HEK293 (cell line): ENCODE data around the gene TSHZ3.

ENCODE experiments used
- CTCF ChIA-PET: fragments of 350-600 bp; formaldehyde crosslinking; extraction: SDS; loops from one replicate; lab custom pipeline; 2021; ENCODE audit warnings: antibody characterized with exemption; lab: Yijun Ruan, JAX
- POLR2A ChIA-PET: fragments of 300-600 bp; formaldehyde crosslinking; extraction: SDS; loops from one replicate; lab custom pipeline; 2020; ENCODE audit warnings: antibody characterized with exemption, inconsistent platforms; lab: Yijun Ruan, JAX
- H3K27ac ChIP-seq: fragments of 200-500 bp; sonication (Bioruptor generic); 2 replicates; pipeline ENCODE4 v1.5.1; 2014; ENCODE audit warnings: low read depth, low read length, control low read depth, inconsistent platforms; ENCODE audit errors: extremely low read depth
- H3K36me3 ChIP-seq, 2 experiments: fragments of 200-500 bp in 1 of 2; sonication (Bioruptor generic) in 1 of 2; 1 replicate in 1 of 2; 2 replicates in 1 of 2; pipeline ENCODE4 v1.5.1; 2014 to 2017; ENCODE audit warnings: inconsistent platforms in 2 of 2, low read length in 2 of 2; ENCODE audit not compliant: control insufficient read depth in 2 of 2, insufficient read depth in 1 of 2
- H3K4me1 ChIP-seq: fragments of 200-500 bp; sonication (Bioruptor generic); 2 replicates; pipeline ENCODE4 v1.5.1; 2014; ENCODE audit warnings: mild to moderate bottlenecking, low read length, inconsistent platforms; ENCODE audit not compliant: control insufficient read depth, insufficient read depth
- H3K4me3 ChIP-seq: 2 replicates; pipeline ENCODE4 v1.5.1; 2011; ENCODE audit warnings: low read depth, mild to moderate bottlenecking, control low read depth, low read length, moderate library complexity
- H3K9me3 ChIP-seq: fragments of 200-500 bp; sonication (Bioruptor generic); 2 replicates; pipeline ENCODE4 v1.5.1; 2014; ENCODE audit warnings: low read depth, low read length, inconsistent platforms; ENCODE audit not compliant: control insufficient read depth, insufficient read depth
- GLIS2 ChIP-seq: fragments of 450-650 bp; formaldehyde crosslinking; IDR thresholded peaks from 2 replicates; pipeline ENCODE4 v1.5.1; 2016; ENCODE audit warnings: missing biosample characterization, missing genetic modification characterization
- HOXD13 ChIP-seq: sonication (generic); formaldehyde crosslinking; IDR thresholded peaks from 2 replicates; pipeline ENCODE4 v1.8.0; 2022; ENCODE audit warnings: missing genetic modification reagents, borderline replicate concordance
- KLF17 ChIP-seq: fragments of 450-650 bp; formaldehyde crosslinking; IDR thresholded peaks from 2 replicates; pipeline ENCODE4 v1.5.1; 2016; ENCODE audit warnings: missing biosample characterization, missing genetic modification characterization
- REPIN1 ChIP-seq: fragments of 450-650 bp; formaldehyde crosslinking; IDR thresholded peaks from 2 replicates; pipeline ENCODE4 v1.5.1; 2017; ENCODE audit warnings: missing biosample characterization, missing genetic modification characterization, low read depth
- ZIC2 ChIP-seq: fragments of 450-650 bp; formaldehyde crosslinking; IDR thresholded peaks from 2 replicates; pipeline ENCODE4 v1.5.1; 2016; ENCODE audit warnings: missing biosample characterization, missing genetic modification characterization
- ZNF114 ChIP-seq: fragments of 450-650 bp; formaldehyde crosslinking; IDR thresholded peaks from 2 replicates; pipeline ENCODE4 v1.5.0; 2017; ENCODE audit warnings: missing biosample characterization, missing genetic modification characterization
- ZNF155 ChIP-seq: fragments of 450-650 bp; formaldehyde crosslinking; IDR thresholded peaks from 2 replicates; pipeline ENCODE4 v1.5.1; 2016; ENCODE audit warnings: missing biosample characterization, missing genetic modification characterization
- ZNF184 ChIP-seq: fragments of 450-650 bp; IDR thresholded peaks from 2 replicates; pipeline ENCODE4 v1.5.1; 2018; ENCODE audit warnings: missing biosample characterization, mild to moderate bottlenecking, missing genetic modification characterization
- ZNF2 ChIP-seq: fragments of 450-650 bp; formaldehyde crosslinking; IDR thresholded peaks from 2 replicates; pipeline ENCODE4 v1.5.1; 2016; ENCODE audit warnings: missing biosample characterization, missing genetic modification characterization
- ZNF214 ChIP-seq: fragments of 450-650 bp; formaldehyde crosslinking; IDR thresholded peaks from 2 replicates; pipeline ENCODE4 v1.5.1; 2017; ENCODE audit warnings: missing biosample characterization, mild to moderate bottlenecking, missing genetic modification characterization, borderline replicate concordance
- ZNF26 ChIP-seq: fragments of 450-650 bp; formaldehyde crosslinking; IDR thresholded peaks from 2 replicates; pipeline ENCODE4 v1.5.1; 2016; ENCODE audit warnings: missing biosample characterization, missing genetic modification characterization
- ZNF274 ChIP-seq, 2 experiments: fragments of 200-500 bp in 1 of 2; fragments of 450-650 bp in 1 of 2; sonication (Bioruptor generic) in 1 of 2; formaldehyde crosslinking in 1 of 2; IDR thresholded peaks; 2 replicates each; pipeline versions ENCODE4 v1.5.1 to v1.6.1; 2014 to 2016; ENCODE audit warnings: borderline replicate concordance in 1 of 2, inconsistent platforms in 1 of 2, low read length in 1 of 2, missing biosample characterization in 1 of 2, missing genetic modification characterization in 1 of 2
- ZNF311 ChIP-seq: fragments of 450-650 bp; formaldehyde crosslinking; IDR thresholded peaks from 2 replicates; pipeline ENCODE4 v1.5.1; 2017; ENCODE audit warnings: missing biosample characterization, missing genetic modification characterization, borderline replicate concordance
- ZNF366 ChIP-seq: fragments of 450-650 bp; formaldehyde crosslinking; conservative IDR thresholded peaks from 2 replicates; pipeline ENCODE4 v1.5.1; 2016; ENCODE audit warnings: missing biosample characterization, missing genetic modification characterization
- ZNF391 ChIP-seq: fragments of 450-650 bp; formaldehyde crosslinking; IDR thresholded peaks from 2 replicates; pipeline ENCODE4 v1.5.1; 2016; ENCODE audit warnings: low read depth, missing biosample characterization, missing genetic modification characterization, borderline replicate concordance
- ZNF488 ChIP-seq: fragments of 450-650 bp; formaldehyde crosslinking; IDR thresholded peaks from 2 replicates; pipeline ENCODE4 v1.5.1; 2016; ENCODE audit warnings: missing biosample characterization, missing genetic modification characterization
- ZNF529 ChIP-seq: fragments of 450-650 bp; formaldehyde crosslinking; IDR thresholded peaks from 2 replicates; pipeline ENCODE4 v1.5.1; 2017; ENCODE audit warnings: missing genetic modification characterization, missing biosample characterization; ENCODE audit not compliant: insufficient replicate concordance
- ZNF560 ChIP-seq: fragments of 450-650 bp; formaldehyde crosslinking; IDR thresholded peaks from 2 replicates; pipeline ENCODE4 v1.5.1; 2017; ENCODE audit warnings: missing biosample characterization, missing genetic modification characterization, borderline replicate concordance
- ZNF580 ChIP-seq: fragments of 450-650 bp; formaldehyde crosslinking; IDR thresholded peaks from 2 replicates; pipeline ENCODE4 v1.5.1; 2016; ENCODE audit warnings: missing biosample characterization, missing genetic modification characterization
- ZNF645 ChIP-seq: fragments of 450-650 bp; formaldehyde crosslinking; IDR thresholded peaks from 2 replicates; pipeline ENCODE4; 2016; ENCODE audit warnings: missing biosample characterization, missing genetic modification characterization
- ZNF747 ChIP-seq: fragments of 450-650 bp; formaldehyde crosslinking; IDR thresholded peaks from 2 replicates; pipeline ENCODE4 v1.5.1; 2016; ENCODE audit warnings: missing biosample characterization, missing genetic modification characterization
- ZNF792 ChIP-seq: fragments of 450-650 bp; formaldehyde crosslinking; IDR thresholded peaks from 2 replicates; pipeline ENCODE4 v1.5.1; 2016; ENCODE audit warnings: missing biosample characterization, missing genetic modification characterization
- ZSCAN5A ChIP-seq: fragments of 450-650 bp; formaldehyde crosslinking; IDR thresholded peaks from 2 replicates; pipeline ENCODE4 v1.5.1; 2016; ENCODE audit warnings: missing biosample characterization, missing genetic modification characterization

Gene TSHZ3

GRCh38 chr19:31277516-31277915 is 71.7 kb downstream of the TSHZ3 start:
- no peak for TF ChIP-seq ZNF580 (tag by site-specific recombination)
- no peak for TF ChIP-seq ZIC2 (tag by site-specific recombination)
- TF ChIP-seq ZSCAN5A, result no peak
- no peak for TF ChIP-seq ZNF391
- no peak for TF ChIP-seq ZNF366
- no peak for TF ChIP-seq ZNF155 (tag by site-specific recombination)
- TF ChIP-seq ZNF645 (tag by site-specific recombination), result no peak
- no peak for TF ChIP-seq ZNF274 (IDR thresholded peaks at IDR 0.05; ENCODE audit: low read length)
- no peak for TF ChIP-seq ZNF274 (tag by site-specific recombination; IDR thresholded peaks at IDR 0.05; ENCODE audit: borderline replicate concordance)
- TF ChIP-seq HOXD13 (CRISPR knock-in tag), result no peak
- TF ChIP-seq ZNF184 (tag by site-specific recombination), result no peak
- no peak for TF ChIP-seq ZNF214
- no peak overlapping the region for H3K4me3 ChIP-seq
- ChIA-PET POLR2A (no interaction called here), CTCF (interaction anchor here (0.6 kb wide), 1 partner anchor 553 kb away, joined by 3 read pairs; no protein-coding TSS in a partner anchor)
- H3K4me1 ChIP-seq, result peaks cover 27% of the 10 kb centered on the region
- no peaks in the 10 kb centered on the region for H3K9me3 ChIP-seq
- H3K27ac ChIP-seq, result no peak overlapping the region
- H3K36me3 ChIP-seq, result peaks cover 12 to 38% of the 10 kb centered on the region in 2 experiments; a peak in 2 of 3 replicates

GRCh38 chr19:31276831-31277230 is 72.4 kb downstream of the TSHZ3 start:
- Histone ChIP-seq H3K4me1 (peaks cover 31% of the 10 kb centered on the region), H3K9me3 (no peaks in the 10 kb centered on the region), H3K36me3 (peaks cover 12 to 38% of the 10 kb centered on the region in 2 experiments; a peak in 2 of 3 replicates), H3K4me3 (no peak overlapping the region), H3K27ac (no peak overlapping the region)
- TF ChIP-seq ZNF2 (tag by site-specific recombination), result no peak
- no peak for TF ChIP-seq ZNF26 (tag by site-specific recombination)
- TF ChIP-seq ZNF311 (tag by site-specific recombination), result no peak
- TF ChIP-seq ZNF114, result no peak
- TF ChIP-seq GLIS2 (tag by site-specific recombination), result no peak
- no peak for TF ChIP-seq ZNF488
- CTCF ChIA-PET, result no interaction called here
- POLR2A ChIA-PET, result no interaction called here

GRCh38 chr19:31275068-31275334 is 74.2 kb downstream of the TSHZ3 start:
- Histone ChIP-seq H3K4me1 (peaks cover 30% of the 10 kb centered on the region), H3K36me3 (peaks cover 12 to 38% of the 10 kb centered on the region in 2 experiments; a peak in 2 of 3 replicates), H3K9me3 (no peaks in the 10 kb centered on the region), H3K27ac (no peak overlapping the region), H3K4me3 (no peak overlapping the region)
- POLR2A ChIA-PET, result no interaction called here
- CTCF ChIA-PET, result interaction anchor here (0.7 to 1.6 kb wide), 2 partner anchors 26 to 221 kb away, joined by 3 to 5 read pairs; no protein-coding TSS in a partner anchor
- TF ChIP-seq KLF17 (tag by site-specific recombination) (no peak), ZNF747 (tag by site-specific recombination) (no peak), ZNF529 (tag by site-specific recombination) (no peak), ZNF560 (tag by site-specific recombination) (no peak), REPIN1 (tag by site-specific recombination) (no peak), ZNF366 (no peak), ZNF26 (tag by site-specific recombination) (no peak), ZNF792 (tag by site-specific recombination) (no peak)
